ENCODE measurements around the gene RABGGTB.

RABGGTB gene

DNA sequence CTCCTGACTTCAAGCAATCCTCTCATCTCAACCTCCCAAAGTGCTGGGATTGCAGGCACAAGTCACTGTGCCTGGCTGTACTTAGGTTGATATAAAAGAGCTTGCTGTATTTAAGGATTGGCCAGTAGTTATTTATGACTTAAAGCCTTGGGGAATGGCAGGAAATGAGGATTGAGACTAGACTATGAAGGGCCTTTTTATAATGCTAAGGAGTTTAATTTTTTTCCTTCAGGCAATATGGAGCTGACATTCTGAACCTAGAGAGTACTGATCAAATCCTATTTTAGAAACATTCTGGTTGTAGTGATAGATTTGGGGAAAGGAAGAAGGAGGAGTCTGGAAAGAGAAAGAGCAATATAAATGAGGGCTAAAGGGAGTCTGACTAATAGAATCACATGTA lies 55.4 kb downstream of the RABGGTB start:
- TF ChIP-seq, protein P1, sequence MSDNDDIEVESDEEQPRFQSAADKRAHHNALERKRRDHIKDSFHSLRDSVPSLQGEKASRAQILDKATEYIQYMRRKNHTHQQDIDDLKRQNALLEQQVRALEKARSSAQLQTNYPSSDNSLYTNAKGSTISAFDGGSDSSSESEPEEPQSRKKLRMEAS (IDR thresholded peaks at IDR 0.05): no peak
- no peak for TF ChIP-seq EP300 (IDR thresholded peaks at IDR 0.05; ENCODE audit: borderline replicate concordance)
- no peak for TF ChIP-seq ZBTB7A (IDR thresholded peaks at IDR 0.05; ENCODE audit: low read depth)
- TF ChIP-seq CEBPB (IDR thresholded peaks at IDR 0.05): no peak
- TF ChIP-seq, protein P2, sequence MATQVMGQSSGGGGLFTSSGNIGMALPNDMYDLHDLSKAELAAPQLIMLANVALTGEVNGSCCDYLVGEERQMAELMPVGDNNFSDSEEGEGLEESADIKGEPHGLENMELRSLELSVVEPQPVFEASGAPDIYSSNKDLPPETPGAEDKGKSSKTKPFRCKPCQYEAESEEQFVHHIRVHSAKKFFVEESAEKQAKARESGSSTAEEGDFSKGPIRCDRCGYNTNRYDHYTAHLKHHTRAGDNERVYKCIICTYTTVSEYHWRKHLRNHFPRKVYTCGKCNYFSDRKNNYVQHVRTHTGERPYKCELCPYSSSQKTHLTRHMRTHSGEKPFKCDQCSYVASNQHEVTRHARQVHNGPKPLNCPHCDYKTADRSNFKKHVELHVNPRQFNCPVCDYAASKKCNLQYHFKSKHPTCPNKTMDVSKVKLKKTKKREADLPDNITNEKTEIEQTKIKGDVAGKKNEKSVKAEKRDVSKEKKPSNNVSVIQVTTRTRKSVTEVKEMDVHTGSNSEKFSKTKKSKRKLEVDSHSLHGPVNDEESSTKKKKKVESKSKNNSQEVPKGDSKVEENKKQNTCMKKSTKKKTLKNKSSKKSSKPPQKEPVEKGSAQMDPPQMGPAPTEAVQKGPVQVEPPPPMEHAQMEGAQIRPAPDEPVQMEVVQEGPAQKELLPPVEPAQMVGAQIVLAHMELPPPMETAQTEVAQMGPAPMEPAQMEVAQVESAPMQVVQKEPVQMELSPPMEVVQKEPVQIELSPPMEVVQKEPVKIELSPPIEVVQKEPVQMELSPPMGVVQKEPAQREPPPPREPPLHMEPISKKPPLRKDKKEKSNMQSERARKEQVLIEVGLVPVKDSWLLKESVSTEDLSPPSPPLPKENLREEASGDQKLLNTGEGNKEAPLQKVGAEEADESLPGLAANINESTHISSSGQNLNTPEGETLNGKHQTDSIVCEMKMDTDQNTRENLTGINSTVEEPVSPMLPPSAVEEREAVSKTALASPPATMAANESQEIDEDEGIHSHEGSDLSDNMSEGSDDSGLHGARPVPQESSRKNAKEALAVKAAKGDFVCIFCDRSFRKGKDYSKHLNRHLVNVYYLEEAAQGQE (IDR thresholded peaks at IDR 0.05; ENCODE audit: low read depth): no peak
- TF ChIP-seq, protein P3, sequence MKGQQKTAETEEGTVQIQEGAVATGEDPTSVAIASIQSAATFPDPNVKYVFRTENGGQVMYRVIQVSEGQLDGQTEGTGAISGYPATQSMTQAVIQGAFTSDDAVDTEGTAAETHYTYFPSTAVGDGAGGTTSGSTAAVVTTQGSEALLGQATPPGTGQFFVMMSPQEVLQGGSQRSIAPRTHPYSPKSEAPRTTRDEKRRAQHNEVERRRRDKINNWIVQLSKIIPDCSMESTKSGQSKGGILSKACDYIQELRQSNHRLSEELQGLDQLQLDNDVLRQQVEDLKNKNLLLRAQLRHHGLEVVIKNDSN (IDR thresholded peaks at IDR 0.05): no peak

All from Ishikawa (cell line).